ENCODE results near the gene GABRA5.
A peak's percentile ranks its signal among the peaks of the same experiment; 100 is the strongest.

GABRA5 gene

GRCh38 chr15:26867200-26868007 is 542 bp downstream of the GABRA5 start:
- DNase-seq (ENCODE audit: low read depth), result no peak
- TF ChIP-seq CTCF (conservative IDR thresholded peaks at IDR 0.05; ENCODE audit: control insufficient read depth, insufficient read depth, low read depth, low read length), result no peak
- H3K4me3 ChIP-seq (ENCODE audit: control insufficient read depth, low read depth, low read length), result no peak overlapping the region

GRCh38 chr15:26868029-26868685 is 1.3 kb downstream of the GABRA5 start:
- H3K4me3 ChIP-seq (ENCODE audit: control insufficient read depth, low read depth, low read length), result no peak overlapping the region
- no peak for DNase-seq (ENCODE audit: low read depth)
- no peak for TF ChIP-seq CTCF (conservative IDR thresholded peaks at IDR 0.05; ENCODE audit: control insufficient read depth, insufficient read depth, low read depth, low read length)

- no peak overlapping the region for H3K4me3 ChIP-seq (ENCODE audit: control insufficient read depth, low read depth, low read length)
- TF ChIP-seq CTCF (conservative IDR thresholded peaks at IDR 0.05; ENCODE audit: control insufficient read depth, insufficient read depth, low read depth, low read length), result no peak
- DNase-seq (ENCODE audit: low read depth), result no peak
These were observed 2.8 kb downstream of the GABRA5 start for GRCh38 chr15:26869628-26870027.

- no peak for DNase-seq (ENCODE audit: low read depth)
- H3K4me3 ChIP-seq (ENCODE audit: control insufficient read depth, low read depth, low read length), result no peak overlapping the region
- TF ChIP-seq CTCF (conservative IDR thresholded peaks at IDR 0.05; ENCODE audit: control insufficient read depth, insufficient read depth, low read depth, low read length), result no peak
These were observed 3.5 kb downstream of the GABRA5 start for GRCh38 chr15:26870346-26870745.

- no peak overlapping the region for H3K4me3 ChIP-seq (ENCODE audit: control insufficient read depth, low read depth, low read length)
- DNase-seq (ENCODE audit: low read depth), result no peak
- TF ChIP-seq CTCF (conservative IDR thresholded peaks at IDR 0.05; ENCODE audit: control insufficient read depth, insufficient read depth, low read depth, low read length), result no peak
These were observed 5.3 kb downstream of the GABRA5 start for GRCh38 chr15:26872206-26872605.

GRCh38 chr15:26873846-26874245 is 7.0 kb downstream of the GABRA5 start:
- no peak for TF ChIP-seq CTCF (conservative IDR thresholded peaks at IDR 0.05; ENCODE audit: control insufficient read depth, insufficient read depth, low read depth, low read length)
- peak; percentile 34 for DNase-seq (ENCODE audit: low read depth)

More at GRCh38 chr15:26873846-26874245, 7.0 kb downstream of the GABRA5 start:
- no peak overlapping the region for H3K4me3 ChIP-seq (ENCODE audit: control insufficient read depth, low read depth, low read length)

All from fibroblast of mammary gland (primary cell).